ENCODE results near the gene C4orf50.

The C4orf50 gene

GRCh38 chr4:6027392-6027791 is 9.2 kb upstream of the C4orf50 start:
- TF ChIP-seq, protein P1, sequence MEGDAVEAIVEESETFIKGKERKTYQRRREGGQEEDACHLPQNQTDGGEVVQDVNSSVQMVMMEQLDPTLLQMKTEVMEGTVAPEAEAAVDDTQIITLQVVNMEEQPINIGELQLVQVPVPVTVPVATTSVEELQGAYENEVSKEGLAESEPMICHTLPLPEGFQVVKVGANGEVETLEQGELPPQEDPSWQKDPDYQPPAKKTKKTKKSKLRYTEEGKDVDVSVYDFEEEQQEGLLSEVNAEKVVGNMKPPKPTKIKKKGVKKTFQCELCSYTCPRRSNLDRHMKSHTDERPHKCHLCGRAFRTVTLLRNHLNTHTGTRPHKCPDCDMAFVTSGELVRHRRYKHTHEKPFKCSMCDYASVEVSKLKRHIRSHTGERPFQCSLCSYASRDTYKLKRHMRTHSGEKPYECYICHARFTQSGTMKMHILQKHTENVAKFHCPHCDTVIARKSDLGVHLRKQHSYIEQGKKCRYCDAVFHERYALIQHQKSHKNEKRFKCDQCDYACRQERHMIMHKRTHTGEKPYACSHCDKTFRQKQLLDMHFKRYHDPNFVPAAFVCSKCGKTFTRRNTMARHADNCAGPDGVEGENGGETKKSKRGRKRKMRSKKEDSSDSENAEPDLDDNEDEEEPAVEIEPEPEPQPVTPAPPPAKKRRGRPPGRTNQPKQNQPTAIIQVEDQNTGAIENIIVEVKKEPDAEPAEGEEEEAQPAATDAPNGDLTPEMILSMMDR (IDR thresholded peaks at IDR 0.05; ENCODE audit: low read depth, low read length): no peak
- no peak overlapping the region for H3K4me3 ChIP-seq (ENCODE audit: low read depth, low read length)
- no peaks in the 10 kb centered on the region for H3K36me3 ChIP-seq
- H3K27me3 ChIP-seq: no peaks in the 10 kb centered on the region
- DNase-seq: no peak
- H3K4me1 ChIP-seq: no peaks in the 10 kb centered on the region
- H3K9me3 ChIP-seq: no peaks in the 10 kb centered on the region

- no peaks in the 10 kb centered on the region for H3K4me1 ChIP-seq
- DNase-seq: no peak
- H3K36me3 ChIP-seq: no peaks in the 10 kb centered on the region
- H3K27me3 ChIP-seq: no peaks in the 10 kb centered on the region
- H3K4me3 ChIP-seq (ENCODE audit: low read depth, low read length): no peak overlapping the region
- no peaks in the 10 kb centered on the region for H3K9me3 ChIP-seq
- TF ChIP-seq, protein P1 (IDR thresholded peaks at IDR 0.05; ENCODE audit: low read depth, low read length): no peak
Observed at GRCh38 chr4:6024313-6024960, 6.2 kb upstream of the C4orf50 start.

DNA sequence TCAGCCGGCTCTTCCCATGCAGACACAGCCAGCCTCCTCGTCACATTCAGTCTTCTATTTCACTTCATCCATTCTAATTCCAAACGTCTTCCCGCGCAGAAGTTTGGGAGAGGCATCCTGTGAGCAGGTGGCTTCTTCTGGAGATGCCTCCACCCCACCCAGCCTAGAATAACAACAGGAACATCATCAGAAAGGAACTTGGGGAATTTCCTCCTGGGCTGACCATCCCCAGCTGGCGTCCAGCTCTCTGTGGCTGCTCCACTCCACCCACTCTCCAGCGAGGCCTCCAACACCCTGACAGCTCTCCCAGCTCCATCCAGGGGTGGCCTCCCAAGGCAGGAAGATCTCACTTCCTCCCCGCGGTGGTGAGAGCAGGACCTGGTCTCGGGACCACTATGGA is 5.5 kb upstream of the C4orf50 start:
- no peak for DNase-seq
- no peaks in the 10 kb centered on the region for H3K4me1 ChIP-seq
- H3K27me3 ChIP-seq: no peaks in the 10 kb centered on the region
- no peaks in the 10 kb centered on the region for H3K36me3 ChIP-seq
- TF ChIP-seq, protein P1 (IDR thresholded peaks at IDR 0.05; ENCODE audit: low read depth, low read length): no peak
- no peaks in the 10 kb centered on the region for H3K9me3 ChIP-seq
- no peak overlapping the region for H3K4me3 ChIP-seq (ENCODE audit: low read depth, low read length)

- H3K4me1 ChIP-seq: no peaks in the 10 kb centered on the region
- H3K9me3 ChIP-seq: no peaks in the 10 kb centered on the region
- no peaks in the 10 kb centered on the region for H3K27me3 ChIP-seq
- TF ChIP-seq, protein P1 (IDR thresholded peaks at IDR 0.05; ENCODE audit: low read depth, low read length): no peak
- no peak overlapping the region for H3K4me3 ChIP-seq (ENCODE audit: low read depth, low read length)
- no peak for DNase-seq
- H3K36me3 ChIP-seq: no peaks in the 10 kb centered on the region
Observed at GRCh38 chr4:6022607-6023288, 4.5 kb upstream of the C4orf50 start.

- H3K27me3 ChIP-seq: no peaks in the 10 kb centered on the region
- H3K4me3 ChIP-seq (ENCODE audit: low read depth, low read length): no peak overlapping the region
- H3K36me3 ChIP-seq: no peaks in the 10 kb centered on the region
- no peaks in the 10 kb centered on the region for H3K9me3 ChIP-seq
- no peaks in the 10 kb centered on the region for H3K4me1 ChIP-seq
- TF ChIP-seq, protein P1 (IDR thresholded peaks at IDR 0.05; ENCODE audit: low read depth, low read length): no peak
- DNase-seq: no peak
Observed at GRCh38 chr4:6021831-6022606, 3.8 kb upstream of the C4orf50 start.
